ENCODE measurements around the gene KRT76. TPM values are rescaled to one million over a fixed set of nuclear protein-coding genes. Genes with fewer than 3 reads are reported as not detected.

Gene KRT76
- total RNA-seq, 1 experiment from 2014 or later = not detected

DNA sequence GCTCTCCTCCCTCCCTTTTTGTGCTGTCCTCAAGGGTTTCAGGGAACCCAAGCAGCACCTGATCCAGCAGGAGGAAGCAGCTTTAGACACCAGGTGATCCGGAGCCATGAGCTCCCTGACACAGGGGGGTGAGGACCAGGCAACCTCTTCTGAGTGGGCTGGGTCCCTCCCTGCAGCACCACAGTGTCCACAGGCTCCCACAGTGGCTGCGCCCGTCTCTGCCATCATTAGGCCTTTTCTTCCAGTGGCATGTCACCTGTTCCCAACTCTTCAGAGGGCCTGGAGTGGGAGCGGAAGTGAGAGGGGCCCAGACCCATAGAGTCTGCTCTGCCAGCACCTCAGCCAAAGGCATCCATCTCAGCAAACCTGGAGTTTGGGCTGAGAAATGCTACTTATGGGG, 421 bp upstream of the KRT76 start:
- TF ChIP-seq, protein P1, sequence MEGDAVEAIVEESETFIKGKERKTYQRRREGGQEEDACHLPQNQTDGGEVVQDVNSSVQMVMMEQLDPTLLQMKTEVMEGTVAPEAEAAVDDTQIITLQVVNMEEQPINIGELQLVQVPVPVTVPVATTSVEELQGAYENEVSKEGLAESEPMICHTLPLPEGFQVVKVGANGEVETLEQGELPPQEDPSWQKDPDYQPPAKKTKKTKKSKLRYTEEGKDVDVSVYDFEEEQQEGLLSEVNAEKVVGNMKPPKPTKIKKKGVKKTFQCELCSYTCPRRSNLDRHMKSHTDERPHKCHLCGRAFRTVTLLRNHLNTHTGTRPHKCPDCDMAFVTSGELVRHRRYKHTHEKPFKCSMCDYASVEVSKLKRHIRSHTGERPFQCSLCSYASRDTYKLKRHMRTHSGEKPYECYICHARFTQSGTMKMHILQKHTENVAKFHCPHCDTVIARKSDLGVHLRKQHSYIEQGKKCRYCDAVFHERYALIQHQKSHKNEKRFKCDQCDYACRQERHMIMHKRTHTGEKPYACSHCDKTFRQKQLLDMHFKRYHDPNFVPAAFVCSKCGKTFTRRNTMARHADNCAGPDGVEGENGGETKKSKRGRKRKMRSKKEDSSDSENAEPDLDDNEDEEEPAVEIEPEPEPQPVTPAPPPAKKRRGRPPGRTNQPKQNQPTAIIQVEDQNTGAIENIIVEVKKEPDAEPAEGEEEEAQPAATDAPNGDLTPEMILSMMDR (conservative IDR thresholded peaks at IDR 0.05) = no peak
- Mint-ChIP-seq H3K4me1 (no peaks in the 10 kb centered on the region), H3K4me3 (no peak overlapping the region), H3K9me3 (no peaks in the 10 kb centered on the region), H3K27ac (no peak overlapping the region; a peak in 1 of 7 replicates), H3K36me3 (ENCODE audit: insufficient read depth in 1 of 3, low read depth in 3 of 3) (no peaks in the 10 kb centered on the region), H3K27me3 (ENCODE audit: low read depth) (peaks cover 23% of the 10 kb centered on the region)
- Histone ChIP-seq H2AK5ac (ENCODE audit: insufficient read length, low read length) (no peak overlapping the region), H2AFZ (ENCODE audit: low read length) (no peak overlapping the region), H3K4ac (ENCODE audit: low read depth, low read length) (no peak overlapping the region), H3K18ac (ENCODE audit: insufficient read length, low read depth, low read length) (no peak overlapping the region), H2BK120ac (ENCODE audit: low read depth, low read length, poor library complexity, severe bottlenecking) (no peak overlapping the region), H3K14ac (ENCODE audit: insufficient read depth, low read length) (no peak overlapping the region), H3K27ac (ENCODE audit: insufficient read length, low read depth, low read length) (no peak overlapping the region), H3K27me3 (ENCODE audit: insufficient read depth, low read length) (no peaks in the 10 kb centered on the region), H4K20me1 (ENCODE audit: control insufficient read depth, insufficient read depth, insufficient read length) (no peaks in the 10 kb centered on the region), H4K91ac (ENCODE audit: insufficient read length, low read depth, low read length) (no peak overlapping the region), H2BK15ac (ENCODE audit: low read depth, low read length) (no peak overlapping the region), H3K79me1 (ENCODE audit: insufficient read depth, low read depth, low read length, poor library complexity, severe bottlenecking) (no peaks in the 10 kb centered on the region), H3K4me1 (ENCODE audit: insufficient read depth, low read length) (no peaks in the 10 kb centered on the region), H4K8ac (replicated peaks; ENCODE audit: insufficient read length, low read depth, low read length) (no peak overlapping the region), H3K23me2 (ENCODE audit: insufficient read length, low read depth, low read length, poor library complexity, severe bottlenecking) (no peaks in the 10 kb centered on the region), H2BK12ac (ENCODE audit: insufficient read length, low read depth, low read length) (no peak overlapping the region), H3K23ac (ENCODE audit: insufficient read length, low read depth, low read length) (no peak overlapping the region), H3T11ph (ENCODE audit: low read length) (no peak overlapping the region), H2BK20ac (ENCODE audit: low read depth, low read length, poor library complexity, severe bottlenecking) (no peak overlapping the region), H2BK5ac (ENCODE audit: insufficient read length, low read length) (no peak overlapping the region), H3K9ac (ENCODE audit: extremely low read depth, insufficient read length, low read length) (no peak overlapping the region), H4K5ac (ENCODE audit: insufficient read length, low read depth, low read length) (no peak overlapping the region), H3K9me3 (ENCODE audit: control insufficient read depth, low read depth, low read length) (no peaks in the 10 kb centered on the region), H3K79me2 (ENCODE audit: insufficient read depth, low read length) (no peaks in the 10 kb centered on the region), H3K4me2 (ENCODE audit: insufficient read depth, insufficient read length, low read length) (no peak overlapping the region), H3K56ac (ENCODE audit: insufficient read length, low read depth, low read length) (no peak overlapping the region)
- DNase-seq = no peak
- no CpG with 5 or more reads among the region's 4 CpGs for WGBS (ENCODE audit: extremely low coverage, insufficient read length, low lambda C conversion rate)

All from H9 (cell line).